Upper lobe of right lung (tissue), 1 donor: ENCODE results near the gene SLC22A1. TPM values are rescaled to one million over a fixed set of nuclear protein-coding genes. Genes with fewer than 3 reads are reported as not detected.
"Not testable (repeated sequence)": the region's sequence is repeated elsewhere in the genome, so short reads cannot be mapped to it uniquely, and the experiment has no call there.

ENCODE experiments used
- ATAC-seq: fragments of 200-7000 bp; cut with Tn5 transposase; one replicate; pipeline ENCODE4 v1.9.1; 2020; ENCODE audit warnings: mild to moderate bottlenecking, moderate library complexity
- DNase-seq: peaks from one replicate; pipeline ENCODE4 v3.0.0-alpha.2; 2020
- H3K27ac ChIP-seq: fragments of 200-600 bp; one replicate; pipeline ENCODE4 v1.8.0; 2022
- H3K27me3 ChIP-seq: fragments of 200-600 bp; one replicate; pipeline ENCODE4 v1.8.0; 2022; ENCODE audit warnings: mild to moderate bottlenecking
- H3K36me3 ChIP-seq: fragments of 200-600 bp; one replicate; pipeline ENCODE4 v1.8.0; 2022
- H3K4me1 ChIP-seq: fragments of 200-600 bp; one replicate; pipeline ENCODE4 v1.8.0; 2022
- H3K4me3 ChIP-seq: fragments of 200-600 bp; one replicate; pipeline ENCODE4 v1.8.0; 2022; ENCODE audit warnings: mild to moderate bottlenecking
- H3K9me3 ChIP-seq: fragments of 200-600 bp; one replicate; pipeline ENCODE4 v1.8.0; 2022
- intact Hi-C: fragments of 100-400 bp; cut with DNase I; formaldehyde crosslinking; loops from one replicate; pipeline ENCODE4 v1.11.0; 2022
- total RNA-seq: library from RNA; stranded (reverse); fragmentation: NEBNext Ultra II Directional; extraction: Animal tissue kit (Norgen Biotek cat#: 25700); gene quantifications from one replicate; pipeline ENCODE4 v1.2.1, GENCODE V29; 2021
- TF ChIP-seq, protein P1 (sequence below): fragments of 200-600 bp; IDR thresholded peaks from one replicate; pipeline ENCODE4 v1.8.0; 2022; ENCODE audit warnings: antibody characterized with exemption
- donor health status: DM: no; HTN: yes; CAD: no; lungs with severe emphysema.

SLC22A1 gene
- total RNA-seq, 1 donor from 2014 or later, result 2.7 TPM

DNA sequence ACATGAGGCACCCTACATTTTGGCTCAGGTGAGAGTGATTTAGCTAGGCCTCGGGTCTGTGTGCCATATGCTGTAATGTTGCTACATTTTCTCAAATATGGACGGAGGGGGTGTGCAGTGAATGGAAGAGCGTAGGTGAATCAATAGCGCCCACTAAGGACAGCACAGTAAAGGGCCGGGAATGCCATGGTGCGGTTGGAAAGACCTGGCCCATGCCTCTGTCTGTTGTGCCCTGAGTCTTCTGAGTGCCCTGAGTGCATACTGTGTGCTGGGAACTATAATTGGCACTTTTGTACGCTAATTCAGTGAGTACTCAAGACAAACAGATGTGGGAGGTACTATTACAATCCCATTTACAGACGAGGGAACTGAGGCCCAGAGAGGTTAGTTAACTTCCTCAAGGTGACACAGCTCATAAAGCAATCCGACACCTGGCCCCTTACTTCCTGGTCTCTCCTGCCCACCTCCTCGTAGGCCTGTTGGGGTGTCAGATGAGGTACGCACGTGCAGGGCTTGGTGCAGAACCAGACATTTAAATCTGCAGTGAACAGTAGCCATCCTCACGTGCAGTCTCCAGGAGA is 17.3 kb downstream of the SLC22A1 start:
- H3K27me3 ChIP-seq, result no peaks in the 10 kb centered on the region
- no peaks in the 10 kb centered on the region for H3K36me3 ChIP-seq
- DNase-seq (no peak), ATAC-seq (no peak)
- H3K4me1 ChIP-seq, result no peaks in the 10 kb centered on the region
- TF ChIP-seq, protein P1, sequence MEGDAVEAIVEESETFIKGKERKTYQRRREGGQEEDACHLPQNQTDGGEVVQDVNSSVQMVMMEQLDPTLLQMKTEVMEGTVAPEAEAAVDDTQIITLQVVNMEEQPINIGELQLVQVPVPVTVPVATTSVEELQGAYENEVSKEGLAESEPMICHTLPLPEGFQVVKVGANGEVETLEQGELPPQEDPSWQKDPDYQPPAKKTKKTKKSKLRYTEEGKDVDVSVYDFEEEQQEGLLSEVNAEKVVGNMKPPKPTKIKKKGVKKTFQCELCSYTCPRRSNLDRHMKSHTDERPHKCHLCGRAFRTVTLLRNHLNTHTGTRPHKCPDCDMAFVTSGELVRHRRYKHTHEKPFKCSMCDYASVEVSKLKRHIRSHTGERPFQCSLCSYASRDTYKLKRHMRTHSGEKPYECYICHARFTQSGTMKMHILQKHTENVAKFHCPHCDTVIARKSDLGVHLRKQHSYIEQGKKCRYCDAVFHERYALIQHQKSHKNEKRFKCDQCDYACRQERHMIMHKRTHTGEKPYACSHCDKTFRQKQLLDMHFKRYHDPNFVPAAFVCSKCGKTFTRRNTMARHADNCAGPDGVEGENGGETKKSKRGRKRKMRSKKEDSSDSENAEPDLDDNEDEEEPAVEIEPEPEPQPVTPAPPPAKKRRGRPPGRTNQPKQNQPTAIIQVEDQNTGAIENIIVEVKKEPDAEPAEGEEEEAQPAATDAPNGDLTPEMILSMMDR, result no peak
- intact Hi-C loops, result loop anchor here (10.0 kb wide), 1 partner anchor 316 kb away; no protein-coding TSS in a partner anchor
- no peak overlapping the region for H3K4me3 ChIP-seq
- H3K9me3 ChIP-seq, result no peaks in the 10 kb centered on the region
- H3K27ac ChIP-seq, result no peak overlapping the region

- H3K9me3 ChIP-seq, result no peaks in the 10 kb centered on the region
- H3K27me3 ChIP-seq, result no peaks in the 10 kb centered on the region
- intact Hi-C loops, result loop anchor here (10.0 kb wide), 1 partner anchor 315 kb away; no protein-coding TSS in a partner anchor
- H3K4me1 ChIP-seq, result no peaks in the 10 kb centered on the region
- TF ChIP-seq, protein P1, result no peak
- ATAC-seq, result no peak
- H3K4me3 ChIP-seq, result no peak overlapping the region
- no peaks in the 10 kb centered on the region for H3K36me3 ChIP-seq
- peak; percentile 49 for DNase-seq
- H3K27ac ChIP-seq, result no peak overlapping the region
Observed at GRCh38 chr6:160139420-160139851, 17.8 kb downstream of the SLC22A1 start.

GRCh38 chr6:160140493-160140892 is 18.9 kb downstream of the SLC22A1 start:
- DNase-seq, H3K27me3 ChIP-seq, H3K4me1 ChIP-seq, H3K27ac ChIP-seq, ATAC-seq, H3K9me3 ChIP-seq, intact Hi-C loops, H3K4me3 ChIP-seq, H3K36me3 ChIP-seq: not testable (repeated sequence)

DNA sequence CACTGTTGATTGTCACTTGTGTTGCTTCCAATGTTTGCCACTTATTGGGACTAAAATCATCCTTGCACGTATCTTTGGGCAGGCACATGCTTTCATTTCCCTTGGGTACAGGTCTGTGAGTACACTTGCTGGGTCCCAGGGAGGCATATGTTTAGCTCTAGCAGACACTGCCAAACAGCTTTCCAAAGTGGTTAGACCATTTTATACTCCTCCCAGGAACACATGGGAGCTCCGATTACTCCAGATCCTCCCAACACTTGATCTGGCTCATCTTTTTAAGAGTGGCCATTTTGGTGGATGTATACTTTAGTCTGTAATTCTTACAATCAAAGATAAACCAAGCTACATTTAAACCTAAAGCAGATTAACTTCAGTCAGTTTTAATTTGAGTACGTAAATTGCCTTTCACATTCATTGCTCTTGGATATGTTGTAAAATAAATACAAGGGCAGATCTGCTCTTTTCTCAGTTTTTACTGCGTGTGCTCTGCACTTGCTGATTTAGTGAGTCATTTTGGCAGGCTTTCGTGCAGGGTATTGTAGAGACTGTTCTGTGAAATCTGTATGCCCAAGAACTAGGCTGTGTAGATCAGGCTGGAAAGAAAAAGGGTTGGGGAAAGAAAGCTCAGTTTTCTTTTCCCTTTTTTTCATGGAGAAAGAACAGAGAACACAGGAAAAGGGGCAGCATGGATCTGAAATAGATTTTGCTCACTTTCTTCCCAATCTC is 19.5 kb downstream of the SLC22A1 start:
- no peaks in the 10 kb centered on the region for H3K9me3 ChIP-seq
- H3K36me3 ChIP-seq, result no peaks in the 10 kb centered on the region
- no peak for ATAC-seq
- H3K27me3 ChIP-seq, result no peaks in the 10 kb centered on the region
- no peak for DNase-seq
- intact Hi-C loops, result no loop called here
- H3K4me3 ChIP-seq, result no peak overlapping the region
- TF ChIP-seq, protein P1, result no peak
- no peak overlapping the region for H3K27ac ChIP-seq
- no peaks in the 10 kb centered on the region for H3K4me1 ChIP-seq

DNA sequence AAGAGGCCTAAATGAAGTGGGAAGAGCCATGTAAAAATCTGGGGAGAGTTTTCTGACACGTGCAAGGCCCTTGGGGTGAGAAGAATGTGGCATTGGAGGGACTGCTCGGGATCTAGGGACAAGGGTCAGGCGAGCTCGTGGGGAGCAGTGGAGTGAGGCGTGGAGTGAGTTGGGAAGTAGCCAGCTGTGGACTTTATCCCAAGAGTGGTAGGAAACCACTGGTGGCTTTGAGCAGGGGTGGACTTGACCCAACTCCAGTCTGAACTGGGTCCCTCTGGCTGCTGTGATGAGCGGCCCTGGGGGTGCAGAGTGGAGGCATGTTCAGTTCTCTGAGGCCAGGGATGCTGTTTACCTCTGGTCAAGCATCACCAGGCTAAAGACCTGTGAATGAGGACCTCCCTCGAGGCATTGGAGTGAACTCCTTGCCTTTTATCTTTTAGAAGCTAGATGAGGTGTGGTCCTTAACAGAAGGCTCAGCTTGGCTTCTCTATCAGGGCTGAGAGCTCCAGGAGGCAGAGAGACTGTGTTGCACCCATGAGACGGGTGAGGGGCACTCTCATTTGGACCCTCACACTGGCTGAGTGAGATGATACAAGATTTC is 20.6 kb downstream of the SLC22A1 start:
- H3K4me3 ChIP-seq, result no peak overlapping the region
- DNase-seq (no peak), ATAC-seq (no peak)
- H3K36me3 ChIP-seq, result no peaks in the 10 kb centered on the region
- TF ChIP-seq, protein P1, result no peak
- no peaks in the 10 kb centered on the region for H3K4me1 ChIP-seq
- no peak overlapping the region for H3K27ac ChIP-seq
- intact Hi-C loops, result no loop called here
- no peaks in the 10 kb centered on the region for H3K27me3 ChIP-seq
- no peaks in the 10 kb centered on the region for H3K9me3 ChIP-seq

- H3K27ac ChIP-seq, result no peak overlapping the region
- no peak for ATAC-seq
- no peak for DNase-seq
Observed at GRCh38 chr6:160146454-160147145, 25.0 kb downstream of the SLC22A1 start.

More at GRCh38 chr6:160146454-160147145, 25.0 kb downstream of the SLC22A1 start:
- Histone ChIP-seq H3K4me3 (no peak overlapping the region), H3K36me3 (no peaks in the 10 kb centered on the region), H3K27me3 (no peaks in the 10 kb centered on the region), H3K9me3 (no peaks in the 10 kb centered on the region), H3K4me1 (no peaks in the 10 kb centered on the region)
- TF ChIP-seq, protein P1, result no peak
- intact Hi-C loops, result no loop called here
